Gastrocnemius medialis (tissue), 4 donors: ENCODE measurements around the gene TASOR2.

Experiments used
- CTCF ChIP-seq, 5 experiments: fragments of 450-650 bp in 3 of 5; fragments of 200-600 bp in 2 of 5; sonication (generic) in 2 of 5; IDR thresholded peaks in 4 of 5; conservative IDR thresholded peaks in 1 of 5; 1 replicate in 4 of 5; 2 replicates in 1 of 5; pipeline ENCODE4 v1.5.1; 2016 to 2019; ENCODE audit warnings: antibody characterized with exemption in 5 of 5, mild to moderate bottlenecking in 3 of 5, moderate library complexity in 3 of 5
- POLR2A ChIP-seq, 2 donors: fragments of 450-650 bp; IDR thresholded peaks; one replicate each; pipeline ENCODE4 v1.6.1; 2017; ENCODE audit warnings: antibody characterized with exemption in 2 of 2, mild to moderate bottlenecking in 2 of 2, moderate library complexity in 2 of 2

DNA sequence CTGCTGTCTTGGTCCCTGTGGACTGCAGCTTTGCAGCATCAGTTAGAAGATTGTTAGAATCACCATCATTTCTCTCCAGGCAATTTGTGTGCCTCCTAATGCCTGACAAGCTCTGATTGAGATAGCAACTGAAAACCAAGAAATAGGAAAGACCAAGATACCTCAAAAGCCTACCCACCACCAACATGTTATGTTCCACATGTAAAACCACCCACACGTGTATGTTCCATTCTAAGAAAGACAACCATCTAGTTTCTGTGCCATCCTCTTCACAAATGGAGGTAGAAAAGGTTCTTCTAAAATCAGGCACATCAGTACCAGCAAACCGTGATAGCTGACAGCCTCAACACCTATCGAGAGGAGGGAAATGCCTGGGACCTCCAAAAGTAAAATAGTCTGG, 46.9 kb downstream of the TASOR2 start:
- TF ChIP-seq CTCF (IDR thresholded peaks at IDR 0.05 in 4 of 5, conservative IDR thresholded peaks at IDR 0.05 in 1 of 5) = no peak
- TF ChIP-seq POLR2A (IDR thresholded peaks at IDR 0.05) = no peak
